Vagina (tissue), 2 donors: ENCODE results near the gene PAPPA2.

Experiments used
- POLR2A ChIP-seq, 2 donors: fragments of 450-650 bp; IDR thresholded peaks; one replicate each; pipeline ENCODE4 v1.6.1; 2017; ENCODE audit warnings: antibody characterized with exemption in 2 of 2, mild to moderate bottlenecking in 2 of 2, moderate library complexity in 2 of 2
- TF ChIP-seq, protein P1 (sequence below), 3 experiments: fragments of 450-650 bp in 2 of 3; fragments of 200-600 bp in 1 of 3; sonication (generic) in 1 of 3; IDR thresholded peaks; one replicate each; pipeline ENCODE4 v1.5.1; 2017 to 2019; ENCODE audit warnings: antibody characterized with exemption in 3 of 3, mild to moderate bottlenecking in 2 of 3, moderate library complexity in 2 of 3

GRCh38 chr1:176854758-176855745, 392.1 kb downstream of the PAPPA2 start:
- TF ChIP-seq POLR2A (IDR thresholded peaks at IDR 0.05): no peak
- TF ChIP-seq, protein P1, sequence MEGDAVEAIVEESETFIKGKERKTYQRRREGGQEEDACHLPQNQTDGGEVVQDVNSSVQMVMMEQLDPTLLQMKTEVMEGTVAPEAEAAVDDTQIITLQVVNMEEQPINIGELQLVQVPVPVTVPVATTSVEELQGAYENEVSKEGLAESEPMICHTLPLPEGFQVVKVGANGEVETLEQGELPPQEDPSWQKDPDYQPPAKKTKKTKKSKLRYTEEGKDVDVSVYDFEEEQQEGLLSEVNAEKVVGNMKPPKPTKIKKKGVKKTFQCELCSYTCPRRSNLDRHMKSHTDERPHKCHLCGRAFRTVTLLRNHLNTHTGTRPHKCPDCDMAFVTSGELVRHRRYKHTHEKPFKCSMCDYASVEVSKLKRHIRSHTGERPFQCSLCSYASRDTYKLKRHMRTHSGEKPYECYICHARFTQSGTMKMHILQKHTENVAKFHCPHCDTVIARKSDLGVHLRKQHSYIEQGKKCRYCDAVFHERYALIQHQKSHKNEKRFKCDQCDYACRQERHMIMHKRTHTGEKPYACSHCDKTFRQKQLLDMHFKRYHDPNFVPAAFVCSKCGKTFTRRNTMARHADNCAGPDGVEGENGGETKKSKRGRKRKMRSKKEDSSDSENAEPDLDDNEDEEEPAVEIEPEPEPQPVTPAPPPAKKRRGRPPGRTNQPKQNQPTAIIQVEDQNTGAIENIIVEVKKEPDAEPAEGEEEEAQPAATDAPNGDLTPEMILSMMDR (IDR thresholded peaks at IDR 0.05): no peak
